ENCODE results near the gene CACNB3.

The CACNB3 gene

GRCh38 chr12:48819986-48820725 lies 1.9 kb downstream of the CACNB3 start:
- DNase-seq (ENCODE audit: low read depth): no peak
- H3K4me3 ChIP-seq (ENCODE audit: low read depth, low read length): no peak overlapping the region

DNA sequence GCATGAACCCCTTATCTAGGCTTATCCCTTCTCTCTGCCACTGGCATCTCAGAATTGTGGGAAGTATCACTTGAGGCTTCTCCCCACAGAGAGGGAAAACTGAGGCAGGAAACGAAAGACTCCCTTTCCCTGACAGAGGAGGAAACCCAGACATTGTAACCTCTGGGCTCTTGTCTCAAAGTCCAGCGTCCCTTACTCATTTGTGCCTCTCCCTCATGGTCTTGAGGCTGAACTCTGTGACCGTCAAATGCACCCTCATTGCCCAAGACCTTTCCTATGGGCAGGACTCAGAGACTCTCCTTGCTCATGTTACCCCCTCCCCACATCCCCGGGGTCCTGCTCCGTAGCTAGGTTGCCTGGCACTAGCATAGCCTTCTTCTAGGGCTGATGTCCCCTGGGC lies 3.8 kb downstream of the CACNB3 start:
- H3K4me3 ChIP-seq (ENCODE audit: low read depth, low read length): no peak overlapping the region
- TF ChIP-seq, protein P1, sequence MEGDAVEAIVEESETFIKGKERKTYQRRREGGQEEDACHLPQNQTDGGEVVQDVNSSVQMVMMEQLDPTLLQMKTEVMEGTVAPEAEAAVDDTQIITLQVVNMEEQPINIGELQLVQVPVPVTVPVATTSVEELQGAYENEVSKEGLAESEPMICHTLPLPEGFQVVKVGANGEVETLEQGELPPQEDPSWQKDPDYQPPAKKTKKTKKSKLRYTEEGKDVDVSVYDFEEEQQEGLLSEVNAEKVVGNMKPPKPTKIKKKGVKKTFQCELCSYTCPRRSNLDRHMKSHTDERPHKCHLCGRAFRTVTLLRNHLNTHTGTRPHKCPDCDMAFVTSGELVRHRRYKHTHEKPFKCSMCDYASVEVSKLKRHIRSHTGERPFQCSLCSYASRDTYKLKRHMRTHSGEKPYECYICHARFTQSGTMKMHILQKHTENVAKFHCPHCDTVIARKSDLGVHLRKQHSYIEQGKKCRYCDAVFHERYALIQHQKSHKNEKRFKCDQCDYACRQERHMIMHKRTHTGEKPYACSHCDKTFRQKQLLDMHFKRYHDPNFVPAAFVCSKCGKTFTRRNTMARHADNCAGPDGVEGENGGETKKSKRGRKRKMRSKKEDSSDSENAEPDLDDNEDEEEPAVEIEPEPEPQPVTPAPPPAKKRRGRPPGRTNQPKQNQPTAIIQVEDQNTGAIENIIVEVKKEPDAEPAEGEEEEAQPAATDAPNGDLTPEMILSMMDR (IDR thresholded peaks at IDR 0.05; ENCODE audit: insufficient read depth, low read depth, low read length, missing control alignments): no peak
- no peak for DNase-seq (ENCODE audit: low read depth)

More at GRCh38 chr12:48819986-48820725, 1.9 kb downstream of the CACNB3 start:
- TF ChIP-seq, protein P1 (IDR thresholded peaks at IDR 0.05; ENCODE audit: insufficient read depth, low read depth, low read length, missing control alignments): no peak

DNA sequence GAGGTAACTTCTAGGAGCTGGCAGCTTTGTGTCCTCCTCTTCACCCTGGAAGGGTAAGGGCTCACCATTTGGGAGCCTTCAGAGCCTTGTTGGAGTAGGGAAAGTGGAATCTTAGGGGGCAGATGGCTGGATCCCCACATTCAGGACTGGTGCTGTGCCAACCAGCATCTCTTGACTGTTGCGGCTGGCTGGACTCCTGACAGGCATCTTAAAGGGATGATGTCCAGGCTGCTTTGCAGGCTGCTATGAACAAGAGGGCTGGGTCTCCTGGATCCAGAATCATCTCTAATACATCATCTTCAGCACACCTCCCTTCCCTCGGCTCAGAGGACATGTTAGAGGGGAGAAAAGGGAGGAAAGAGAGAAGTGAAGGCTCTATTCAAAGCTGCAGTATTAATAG lies 4.4 kb downstream of the CACNB3 start:
- no peak overlapping the region for H3K4me3 ChIP-seq (ENCODE audit: low read depth, low read length)
- TF ChIP-seq, protein P1 (IDR thresholded peaks at IDR 0.05; ENCODE audit: insufficient read depth, low read depth, low read length, missing control alignments): no peak
- DNase-seq (ENCODE audit: low read depth): no peak

DNA sequence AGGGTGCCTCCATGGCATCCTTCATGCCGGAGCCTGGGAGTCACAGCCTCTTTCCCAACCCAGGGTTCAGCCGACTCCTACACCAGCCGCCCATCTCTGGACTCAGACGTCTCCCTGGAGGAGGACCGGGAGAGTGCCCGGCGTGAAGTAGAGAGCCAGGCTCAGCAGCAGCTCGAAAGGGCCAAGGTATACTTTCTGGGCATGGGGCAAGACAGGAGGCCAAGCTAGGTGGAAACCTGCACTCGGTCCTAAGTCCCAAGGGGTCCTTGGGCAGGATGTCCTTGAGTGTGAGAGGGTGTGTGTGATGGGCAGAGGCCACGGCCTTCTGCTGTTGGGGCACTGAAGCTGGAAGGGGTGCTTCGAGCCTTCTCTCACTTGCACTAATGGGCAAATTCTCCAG lies 5.0 kb downstream of the CACNB3 start:
- TF ChIP-seq, protein P1 (IDR thresholded peaks at IDR 0.05; ENCODE audit: insufficient read depth, low read depth, low read length, missing control alignments): no peak
- no peak for DNase-seq (ENCODE audit: low read depth)
- H3K4me3 ChIP-seq (ENCODE audit: low read depth, low read length): no peak overlapping the region

- H3K4me3 ChIP-seq (ENCODE audit: low read depth, low read length): no peak overlapping the region
- TF ChIP-seq, protein P1 (IDR thresholded peaks at IDR 0.05; ENCODE audit: insufficient read depth, low read depth, low read length, missing control alignments): no peak
- DNase-seq (ENCODE audit: low read depth): peak; percentile 82
Observed at GRCh38 chr12:48824112-48824511, 5.8 kb downstream of the CACNB3 start.

GRCh38 chr12:48824905-48825304 lies 6.6 kb downstream of the CACNB3 start:
- H3K4me3 ChIP-seq (ENCODE audit: low read depth, low read length): no peak overlapping the region
- TF ChIP-seq, protein P1 (IDR thresholded peaks at IDR 0.05; ENCODE audit: insufficient read depth, low read depth, low read length, missing control alignments): no peak
- DNase-seq (ENCODE audit: low read depth): no peak

Measured in GM12865 (cell line).